Mesendoderm (in vitro differentiated cells): ENCODE measurements around the gene OR2AT4. TPM values are rescaled to one million over a fixed set of nuclear protein-coding genes. Genes with fewer than 3 reads are reported as not detected.

Experiments used
- DNase-seq: peaks from one replicate; pipeline ENCODE4 v3.0.0; 2013
- H2AK5ac ChIP-seq: 2 replicates; pipeline ENCODE4 v1.6.1; 2013; ENCODE audit warnings: low read length, inconsistent platforms
- H2BK120ac ChIP-seq: 2 replicates; pipeline ENCODE4 v1.6.1; 2013; ENCODE audit warnings: low read depth, mild to moderate bottlenecking, low read length, moderate library complexity, mixed read lengths
- H2BK15ac ChIP-seq: replicated peaks from 2 replicates; pipeline ENCODE4 v1.6.1; 2013; ENCODE audit warnings: low read depth, mild to moderate bottlenecking, moderate library complexity
- H2BK5ac ChIP-seq: 2 replicates; pipeline ENCODE4 v1.6.1; 2013; ENCODE audit warnings: low read length, inconsistent platforms
- H3K18ac ChIP-seq: 2 replicates; pipeline ENCODE4 v1.6.1; 2013; ENCODE audit warnings: mild to moderate bottlenecking, low read length, mixed read lengths
- H3K23ac ChIP-seq: one replicate; pipeline ENCODE4 v1.6.1; 2013; ENCODE audit warnings: low read length
- H3K27ac ChIP-seq: 2 replicates; pipeline ENCODE4 v1.5.1; 2013; ENCODE audit warnings: low read depth, mild to moderate bottlenecking, inconsistent platforms, low read length, moderate library complexity
- H3K27me3 ChIP-seq: 2 replicates; pipeline ENCODE4 v1.6.1; 2013; ENCODE audit warnings: low read length, control low read depth, mild to moderate bottlenecking, inconsistent platforms; ENCODE audit not compliant: insufficient read depth, poor library complexity
- H3K36me3 ChIP-seq: 2 replicates; pipeline ENCODE4 v1.6.1; 2013; ENCODE audit warnings: low read length, inconsistent platforms; ENCODE audit not compliant: control insufficient read depth, insufficient read depth
- H3K4ac ChIP-seq: one replicate; pipeline ENCODE4 v1.6.1; 2013; ENCODE audit warnings: low read depth, mild to moderate bottlenecking, low read length, moderate library complexity
- H3K4me1 ChIP-seq: 2 replicates; pipeline ENCODE4 v1.6.1; 2013; ENCODE audit warnings: low read depth, low read length, inconsistent platforms; ENCODE audit not compliant: control insufficient read depth
- H3K4me2 ChIP-seq: 2 replicates; pipeline ENCODE4 v1.6.1; 2013; ENCODE audit warnings: low read length
- H3K4me3 ChIP-seq: 2 replicates; pipeline ENCODE4 v1.5.1; 2013; ENCODE audit warnings: mild to moderate bottlenecking, low read length
- H3K56ac ChIP-seq: one replicate; pipeline ENCODE4 v1.6.1; 2013; ENCODE audit warnings: low read length
- H3K79me1 ChIP-seq: 2 replicates; pipeline ENCODE4 v1.6.1; 2013; ENCODE audit warnings: low read length, inconsistent platforms
- H3K79me2 ChIP-seq: 2 replicates; pipeline ENCODE4 v1.6.1; 2013; ENCODE audit warnings: mild to moderate bottlenecking, low read length; ENCODE audit not compliant: control insufficient read depth, insufficient read depth
- H3K9ac ChIP-seq: 2 replicates; pipeline ENCODE4 v1.6.1; 2013; ENCODE audit warnings: low read length, inconsistent platforms
- H4K5ac ChIP-seq: one replicate; pipeline ENCODE4 v1.6.1; 2013; ENCODE audit warnings: low read length
- H4K8ac ChIP-seq: one replicate; pipeline ENCODE4 v1.6.1; 2013; ENCODE audit warnings: low read depth, mild to moderate bottlenecking, control low read depth, low read length, moderate library complexity
- WGBS: extraction: QIAGEN DNeasy Blood & Tissue Kit; methylation state at CpG from one replicate; pipeline ENCODE4 v1.1.7; 2013; ENCODE audit warnings: low lambda C conversion rate, missing lambda C conversion rate; ENCODE audit not compliant: insufficient coverage; ENCODE audit errors: extremely low coverage; 5-methylcytosine and 5-hydroxymethylcytosine counted together
- polyA plus RNA-seq, 2 experiments: library from polyadenylated mRNA; stranded (reverse); fragments of 200-250 nt; gene quantifications; one replicate each; pipeline ENCODE4 v1.2.3, GENCODE V29; 2013

The OR2AT4 gene
- polyA plus RNA-seq (2013, experiment 1 of 2), result not detected
- polyA plus RNA-seq (2013, experiment 2 of 2), result not detected

GRCh38 chr11:75096456-75097172, at the start of gene OR2AT4:
Gene OR2AT4 (minus strand): TSS chr11:75096876.
- Histone ChIP-seq H3K56ac (no peak within 1 kb of the TSS), H3K27me3 (no peaks in the 10 kb centered on the region), H3K4me2 (no peak within 1 kb of the TSS), H3K27ac (no peak within 1 kb of the TSS), H4K8ac (no peak within 1 kb of the TSS), H3K4ac (no peak within 1 kb of the TSS), H3K79me2 (no peaks in the 10 kb centered on the region), H2AK5ac (no peak within 1 kb of the TSS), H3K18ac (no peak within 1 kb of the TSS), H3K4me1 (no peaks in the 10 kb centered on the region), H3K79me1 (no peaks in the 10 kb centered on the region), H2BK120ac (no peak within 1 kb of the TSS), H2BK5ac (no peak within 1 kb of the TSS), H3K4me3 (no peak within 1 kb of the TSS), H2BK15ac (no peak within 1 kb of the TSS), H4K5ac (no peak within 1 kb of the TSS), H3K23ac (no peak within 1 kb of the TSS), H3K36me3 (no peaks in the 10 kb centered on the region), H3K9ac (no peak within 1 kb of the TSS)
- WGBS, result no CpG with 5 or more reads among the region's 9 CpGs
- DNase-seq, result no peak

- H3K36me3 ChIP-seq, result no peaks in the 10 kb centered on the region
- peak; percentile 44 for DNase-seq
- H3K9ac ChIP-seq, result no peak overlapping the region
- no peak overlapping the region for H3K27ac ChIP-seq
- no peak overlapping the region for H3K23ac ChIP-seq
- H3K56ac ChIP-seq, result no peak overlapping the region
- no CpG with 5 or more reads among the region's 6 CpGs for WGBS
- H3K79me1 ChIP-seq, result no peaks in the 10 kb centered on the region
- no peak overlapping the region for H2BK5ac ChIP-seq
- H3K27me3 ChIP-seq, result no peaks in the 10 kb centered on the region
- no peak overlapping the region for H2AK5ac ChIP-seq
- no peak overlapping the region for H2BK120ac ChIP-seq
- H2BK15ac ChIP-seq, result no peak overlapping the region
- no peaks in the 10 kb centered on the region for H3K79me2 ChIP-seq
- H3K4ac ChIP-seq, result no peak overlapping the region
- no peak overlapping the region for H4K5ac ChIP-seq
- no peak overlapping the region for H4K8ac ChIP-seq
- no peak overlapping the region for H3K4me2 ChIP-seq
- no peaks in the 10 kb centered on the region for H3K4me1 ChIP-seq
- H3K4me3 ChIP-seq, result no peak overlapping the region
- no peak overlapping the region for H3K18ac ChIP-seq
Measured at GRCh38 chr11:75145972-75146519, 49.4 kb upstream of the OR2AT4 start.

GRCh38 chr11:75145196-75145971, 48.7 kb upstream of the OR2AT4 start:
- Histone ChIP-seq H3K9ac (no peak overlapping the region), H3K27me3 (no peaks in the 10 kb centered on the region), H3K56ac (no peak overlapping the region), H3K18ac (no peak overlapping the region), H4K8ac (no peak overlapping the region), H3K23ac (no peak overlapping the region), H3K4me2 (no peak overlapping the region), H3K27ac (no peak overlapping the region), H2BK15ac (no peak overlapping the region), H3K4me1 (no peaks in the 10 kb centered on the region), H2AK5ac (no peak overlapping the region), H2BK120ac (no peak overlapping the region), H3K4ac (no peak overlapping the region), H2BK5ac (no peak overlapping the region), H4K5ac (no peak overlapping the region), H3K36me3 (no peaks in the 10 kb centered on the region), H3K79me2 (no peaks in the 10 kb centered on the region), H3K4me3 (no peak overlapping the region), H3K79me1 (no peaks in the 10 kb centered on the region)
- no peak for DNase-seq
- WGBS, result no CpG with 5 or more reads among the region's 9 CpGs

GRCh38 chr11:75144716-75145014, 48.0 kb upstream of the OR2AT4 start:
- no peak overlapping the region for H2BK15ac ChIP-seq
- no peak overlapping the region for H4K5ac ChIP-seq
- H3K4ac ChIP-seq, result no peak overlapping the region
- no peak overlapping the region for H3K9ac ChIP-seq
- no peaks in the 10 kb centered on the region for H3K79me1 ChIP-seq
- no peak overlapping the region for H3K27ac ChIP-seq
- no peak for DNase-seq
- H3K56ac ChIP-seq, result no peak overlapping the region
- no peak overlapping the region for H2BK120ac ChIP-seq
- H4K8ac ChIP-seq, result no peak overlapping the region
- H3K4me3 ChIP-seq, result no peak overlapping the region
- no peak overlapping the region for H2BK5ac ChIP-seq
- H3K4me1 ChIP-seq, result no peaks in the 10 kb centered on the region
- no peak overlapping the region for H3K18ac ChIP-seq
- no peak overlapping the region for H3K23ac ChIP-seq
- H3K79me2 ChIP-seq, result no peaks in the 10 kb centered on the region
- no peak overlapping the region for H2AK5ac ChIP-seq
- no CpG with 5 or more reads among the region's 3 CpGs for WGBS
- no peaks in the 10 kb centered on the region for H3K27me3 ChIP-seq
- H3K36me3 ChIP-seq, result no peaks in the 10 kb centered on the region
- H3K4me2 ChIP-seq, result no peak overlapping the region

- Histone ChIP-seq H3K27ac (no peak overlapping the region), H3K4me3 (no peak overlapping the region), H2AK5ac (no peak overlapping the region), H3K23ac (no peak overlapping the region), H2BK5ac (no peak overlapping the region), H3K79me1 (no peaks in the 10 kb centered on the region), H3K79me2 (no peaks in the 10 kb centered on the region), H3K4me2 (no peak overlapping the region), H4K8ac (no peak overlapping the region), H3K27me3 (no peaks in the 10 kb centered on the region), H3K9ac (peak overlapping the region; percentile 9), H2BK15ac (no peak overlapping the region), H3K4ac (no peak overlapping the region), H3K56ac (peak overlapping the region; percentile 30), H3K4me1 (no peaks in the 10 kb centered on the region), H4K5ac (no peak overlapping the region), H3K18ac (no peak overlapping the region), H2BK120ac (no peak overlapping the region), H3K36me3 (no peaks in the 10 kb centered on the region)
- no CpG with 5 or more reads among the region's 6 CpGs for WGBS
- DNase-seq, result no peak
Measured at GRCh38 chr11:75143420-75143731, 46.7 kb upstream of the OR2AT4 start.
